Adrenal gland (tissue), 12 donors: Measurements from ENCODE around the gene PTPRN2. TPM values are rescaled to one million over a fixed set of nuclear protein-coding genes. Genes with fewer than 3 reads are reported as not detected.
"Not testable (repeated sequence)": the region's sequence is repeated elsewhere in the genome, so short reads cannot be mapped to it uniquely, and the experiment has no call there.

Experiments used
- DNase-seq, 7 donors: peaks; one replicate each; pipeline ENCODE4 v3.0.0-alpha.2; 2019 to 2020
- H3K27ac ChIP-seq, 5 donors: fragments of 200-600 bp; sonication (generic) in 4 of 5; 1 replicate in 3 of 5; 2 replicates in 2 of 5; pipeline versions ENCODE4 v1.5.1 to v1.8.0; 2016 to 2020; ENCODE audit warnings: mild to moderate bottlenecking in 1 of 5
- H3K27me3 ChIP-seq: fragments of 200-600 bp; 2 replicates; pipeline ENCODE4 v1.8.0; 2021
- H3K36me3 ChIP-seq, 2 donors: fragments of 200-600 bp; replicated peaks in 1 of 2; 1 replicate in 1 of 2; 2 replicates in 1 of 2; pipeline versions ENCODE4 v1.5.1 to v1.8.0; 2018 to 2022
- H3K4me1 ChIP-seq, 2 donors: fragments of 200-600 bp; replicated peaks in 1 of 2; 1 replicate in 1 of 2; 2 replicates in 1 of 2; pipeline versions ENCODE4 v1.5.1 to v1.8.0; 2018 to 2021
- H3K4me3 ChIP-seq, 4 donors: fragments of 200-600 bp; sonication (generic) in 3 of 4; one replicate each; pipeline ENCODE4 v1.5.1; 2016 to 2018
- H3K9me3 ChIP-seq, 3 donors: fragments of 200-600 bp; sonication (generic) in 1 of 3; replicated peaks in 1 of 3; 1 replicate in 2 of 3; 2 replicates in 1 of 3; pipeline versions ENCODE4 v1.5.1 to v1.8.0; 2016 to 2021
- POLR2A ChIP-seq, 2 donors: fragments of 450-650 bp; IDR thresholded peaks; one replicate each; pipeline ENCODE4 v1.6.1; 2017; ENCODE audit warnings: antibody characterized with exemption in 2 of 2, mild to moderate bottlenecking in 2 of 2, moderate library complexity in 1 of 2
- WGBS, 4 donors: extraction: QIAGEN DNeasy Blood & Tissue Kit in 2 of 4; methylation state at CpG; one replicate each; pipeline versions ENCODE4 v1.1.5 to v1.1.7; 2013 to 2017; 5-methylcytosine and 5-hydroxymethylcytosine counted together
- intact Hi-C, 2 donors: fragments of 100-400 bp; cut with DNase I; formaldehyde crosslinking; loops; one replicate each; pipeline versions ENCODE4 v1.14.1 to v1.15.0; 2022 to 2023
- polyA plus RNA-seq, 3 donors: library from polyadenylated mRNA; stranded (reverse); fragments of 200-250 nt in 2 of 3; fragments of 350-450 nt in 1 of 3; fragmentation: Illumina TruSeq in 1 of 3; extraction: RNeasy Lipid Tissue Mini Kit (QIAGEN cat#74804) in 1 of 3; gene quantifications; one replicate each; pipeline ENCODE4 v1.2.3, GENCODE V29; 2013 to 2014
- total RNA-seq, 9 donors: library from RNA; depleted of rRNA in 4 of 9; stranded (reverse); fragments of >200 nt in 4 of 9; fragments of 120-200 nt in 1 of 9; fragmentation: NEBNext Ultra II Directional in 1 of 9; extraction: Animal tissue kit (Norgen Biotek cat#: 25700) in 1 of 9; gene quantifications; one replicate each; pipeline versions ENCODE4 v1.1.0 to v1.2.4, GENCODE V29; 2013 to 2023
- TF ChIP-seq, protein P1 (sequence below), 6 experiments: fragments of 450-650 bp in 4 of 6; fragments of 200-600 bp in 2 of 6; sonication (generic) in 1 of 6; IDR thresholded peaks; 1 replicate in 5 of 6; 2 replicates in 1 of 6; pipeline versions ENCODE4 v1.5.1 to v1.8.0; 2016 to 2021; ENCODE audit warnings: antibody characterized with exemption in 6 of 6, mild to moderate bottlenecking in 2 of 6, moderate library complexity in 1 of 6
- donor health status: healthy with polysubstance abuse.
- donor health status: Bipolar disorder and iron deficiency.
- donor health status: DM: yes; HTN: yes; CAD: no.
- donor health status: DM: no; HTN: no; CAD: no.
- donor health status: DM: no; HTN: no; CAD: no.
- donor health status: DM: yes; HTN: yes; CAD: no.

Gene PTPRN2
- total and polyA plus RNA-seq, 12 donors = 2.2 to 16.2 (median 3.4) TPM

DNA sequence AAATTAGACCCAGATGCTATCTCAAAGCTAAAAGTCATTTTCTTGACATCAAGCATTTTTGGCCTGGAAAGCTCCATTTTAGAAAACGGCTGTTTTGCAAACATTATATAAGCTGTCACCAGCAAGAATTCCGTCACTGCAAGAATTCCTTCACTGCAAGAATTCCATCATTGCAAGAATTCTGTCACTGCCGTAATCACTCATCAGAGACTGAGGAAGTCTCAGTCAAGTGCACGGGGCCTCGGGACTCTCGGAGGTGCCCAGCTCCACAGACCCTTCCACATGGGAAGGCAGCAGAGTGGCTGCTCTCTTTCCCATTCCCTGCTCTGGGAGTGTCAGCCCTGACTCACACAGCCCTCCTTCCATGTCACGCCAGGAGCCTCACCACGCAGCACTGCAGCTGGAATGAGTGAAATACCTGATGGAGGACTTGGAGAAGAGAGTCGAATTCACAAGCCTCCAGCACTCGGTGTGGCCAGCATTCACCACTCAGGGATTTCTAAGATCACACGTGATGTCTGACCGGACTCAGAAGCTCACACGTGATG lies 168.3 kb downstream of the PTPRN2 start:
- Histone ChIP-seq H3K36me3 (no peaks in the 10 kb centered on the region), H3K4me3 (no peak overlapping the region), H3K4me1 (no peaks in the 10 kb centered on the region), H3K27ac (no peak overlapping the region), H3K9me3 (no peaks in the 10 kb centered on the region), H3K27me3 (no peaks in the 10 kb centered on the region)
- TF ChIP-seq POLR2A (IDR thresholded peaks at IDR 0.05) = no peak
- TF ChIP-seq, protein P1, sequence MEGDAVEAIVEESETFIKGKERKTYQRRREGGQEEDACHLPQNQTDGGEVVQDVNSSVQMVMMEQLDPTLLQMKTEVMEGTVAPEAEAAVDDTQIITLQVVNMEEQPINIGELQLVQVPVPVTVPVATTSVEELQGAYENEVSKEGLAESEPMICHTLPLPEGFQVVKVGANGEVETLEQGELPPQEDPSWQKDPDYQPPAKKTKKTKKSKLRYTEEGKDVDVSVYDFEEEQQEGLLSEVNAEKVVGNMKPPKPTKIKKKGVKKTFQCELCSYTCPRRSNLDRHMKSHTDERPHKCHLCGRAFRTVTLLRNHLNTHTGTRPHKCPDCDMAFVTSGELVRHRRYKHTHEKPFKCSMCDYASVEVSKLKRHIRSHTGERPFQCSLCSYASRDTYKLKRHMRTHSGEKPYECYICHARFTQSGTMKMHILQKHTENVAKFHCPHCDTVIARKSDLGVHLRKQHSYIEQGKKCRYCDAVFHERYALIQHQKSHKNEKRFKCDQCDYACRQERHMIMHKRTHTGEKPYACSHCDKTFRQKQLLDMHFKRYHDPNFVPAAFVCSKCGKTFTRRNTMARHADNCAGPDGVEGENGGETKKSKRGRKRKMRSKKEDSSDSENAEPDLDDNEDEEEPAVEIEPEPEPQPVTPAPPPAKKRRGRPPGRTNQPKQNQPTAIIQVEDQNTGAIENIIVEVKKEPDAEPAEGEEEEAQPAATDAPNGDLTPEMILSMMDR (IDR thresholded peaks at IDR 0.05) = no peak
- 67 to 75% (median 70%) methylated on average over 11 to 13 of the region's 13 CpGs for WGBS, 4 donors
- intact Hi-C loops = no loop called here
- DNase-seq = no peak

DNA sequence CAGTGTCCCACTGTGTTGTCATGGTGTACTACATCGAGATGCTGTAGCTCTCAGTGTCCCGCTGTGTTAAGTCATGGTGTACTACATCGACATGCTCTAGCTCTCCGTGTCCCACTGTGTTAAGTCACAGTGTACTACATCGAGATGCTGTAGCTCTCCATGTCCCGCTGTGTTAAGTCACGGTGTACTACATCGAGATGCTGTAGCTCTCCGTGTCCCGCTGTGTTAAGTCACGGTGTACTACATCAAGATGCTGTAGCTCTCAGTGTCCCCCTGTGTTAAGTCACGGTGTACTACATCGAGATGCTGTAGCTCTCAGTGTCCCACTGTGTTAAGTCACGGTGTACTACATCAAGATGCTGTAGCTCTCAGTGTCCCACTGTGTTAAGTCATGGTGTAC lies 169.2 kb downstream of the PTPRN2 start:
- peak in 1 of 7 donors; percentile 17 for DNase-seq
- H3K9me3 ChIP-seq, H3K27ac ChIP-seq, H3K27me3 ChIP-seq, intact Hi-C loops, H3K36me3 ChIP-seq, H3K4me1 ChIP-seq, H3K4me3 ChIP-seq: not testable (repeated sequence)
- 90 to 93% (median 92%) methylated on average over 14 of the region's 14 CpGs for WGBS, 4 donors

DNA sequence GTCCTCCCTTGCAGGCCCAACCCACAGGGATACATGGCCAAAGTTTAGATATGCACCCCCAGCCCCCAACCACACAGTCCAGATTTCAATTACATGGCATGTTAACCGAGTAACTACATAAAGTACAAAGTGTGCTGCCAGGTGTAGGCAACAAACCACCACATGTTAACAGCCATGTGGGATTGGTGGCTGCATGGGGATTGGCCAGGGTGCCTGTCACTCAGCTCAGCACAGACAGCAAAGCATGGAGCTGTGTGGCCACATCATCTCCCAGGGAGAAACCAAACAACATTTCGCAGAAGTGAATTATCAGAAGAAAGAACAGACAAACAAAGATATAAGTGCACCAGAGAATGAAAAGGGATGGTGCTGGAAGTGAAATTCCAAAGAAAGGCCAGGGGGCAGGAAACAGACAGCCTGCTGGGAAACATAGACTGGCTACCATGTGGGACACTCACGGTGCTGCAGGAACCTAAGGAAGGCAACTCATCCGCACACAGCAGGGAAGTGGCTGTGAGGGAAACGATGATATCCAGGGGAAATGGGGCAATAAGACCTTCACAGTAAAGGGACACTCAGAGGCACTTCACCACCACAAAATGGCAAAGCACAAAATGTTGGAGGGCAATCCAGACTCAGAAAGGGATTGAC lies 171.2 kb downstream of the PTPRN2 start:
- intact Hi-C loops = no loop called here
- WGBS, 4 donors = 65 to 77% (median 71%) methylated on average over 5 of the region's 5 CpGs

DNA sequence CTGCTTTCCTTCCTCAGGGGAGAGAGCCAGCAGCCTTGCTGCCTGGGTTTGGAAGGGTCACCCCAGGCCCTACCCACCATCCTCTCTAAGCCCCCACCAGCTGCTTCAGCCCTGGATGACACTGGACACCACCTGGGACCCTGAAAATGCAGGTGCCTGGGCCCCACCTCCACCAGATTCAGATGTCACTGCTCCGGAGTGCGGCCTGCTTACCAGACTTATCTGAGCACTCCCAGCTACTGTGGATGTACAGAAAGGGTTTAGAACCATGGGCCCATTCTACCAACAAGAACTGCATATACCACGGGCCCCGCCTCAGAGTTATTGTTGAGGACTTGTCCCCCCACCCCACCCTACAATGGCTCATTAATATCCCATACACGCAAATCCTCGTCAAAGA lies 172.3 kb downstream of the PTPRN2 start:
- 93 to 97% (median 96%) methylated on average over 4 to 6 of the region's 6 CpGs for WGBS, 4 donors
- H3K27ac ChIP-seq = no peak overlapping the region
- no peaks in the 10 kb centered on the region for H3K4me1 ChIP-seq
- H3K9me3 ChIP-seq = no peaks in the 10 kb centered on the region
- no peaks in the 10 kb centered on the region for H3K36me3 ChIP-seq
- peak in 1 of 7 donors; percentile 35 for DNase-seq
- intact Hi-C loops = no loop called here
- H3K27me3 ChIP-seq = no peaks in the 10 kb centered on the region
- no peak overlapping the region for H3K4me3 ChIP-seq
- TF ChIP-seq, protein P1 (IDR thresholded peaks at IDR 0.05) = no peak
- no peak for TF ChIP-seq POLR2A (IDR thresholded peaks at IDR 0.05)

More for the DNA sequence above, 171.2 kb downstream of the PTPRN2 start:
- DNase-seq = peak in 1 of 7 donors; percentile 48
- Histone ChIP-seq H3K36me3 (no peaks in the 10 kb centered on the region), H3K27ac (no peak overlapping the region), H3K4me3 (no peak overlapping the region), H3K9me3 (no peaks in the 10 kb centered on the region), H3K27me3 (no peaks in the 10 kb centered on the region), H3K4me1 (no peaks in the 10 kb centered on the region)
- TF ChIP-seq POLR2A (IDR thresholded peaks at IDR 0.05) = no peak
- TF ChIP-seq, protein P1 (IDR thresholded peaks at IDR 0.05) = no peak

DNA sequence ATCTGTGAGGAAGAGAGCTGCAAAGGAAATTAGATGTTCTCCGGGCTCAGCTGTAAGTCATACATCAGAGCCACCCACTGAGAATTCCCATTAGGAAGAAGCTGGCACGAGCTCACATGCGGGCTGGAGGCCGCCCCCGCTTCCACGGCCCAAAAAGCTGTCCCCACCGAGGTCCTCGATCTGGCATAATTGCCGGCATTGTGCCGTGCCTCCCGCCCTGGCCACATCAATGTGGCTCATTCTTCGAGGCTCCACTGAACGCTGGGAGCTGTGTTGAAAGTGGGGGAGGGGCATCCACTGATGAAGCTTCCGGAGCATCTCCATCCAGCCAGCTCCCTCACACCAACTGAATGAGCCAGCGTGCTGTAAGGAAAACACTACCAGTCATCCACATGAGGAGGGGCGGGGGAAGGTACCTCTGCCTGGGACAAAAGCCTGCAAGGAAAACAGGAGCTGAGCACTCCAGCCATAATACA lies 173.1 kb downstream of the PTPRN2 start:
- Histone ChIP-seq H3K9me3 (no peaks in the 10 kb centered on the region), H3K4me1 (no peaks in the 10 kb centered on the region), H3K36me3 (no peaks in the 10 kb centered on the region), H3K27ac (no peak overlapping the region), H3K4me3 (no peak overlapping the region), H3K27me3 (no peaks in the 10 kb centered on the region)
- peak in 1 of 7 donors; percentile 68 for DNase-seq
- WGBS, 4 donors = 64 to 86% (median 68%) methylated on average over 11 to 16 of the region's 16 CpGs
- intact Hi-C loops = no loop called here
- TF ChIP-seq, protein P1 (IDR thresholded peaks at IDR 0.05) = no peak
- no peak for TF ChIP-seq POLR2A (IDR thresholded peaks at IDR 0.05)
